A673 (cell line): ENCODE results near the gene SUPT20HL2.
"Not testable (repeated sequence)": the region's sequence is repeated elsewhere in the genome, so short reads cannot be mapped to it uniquely, and the experiment has no call there.

Source experiments
- EZH2 ChIP-seq: fragments of 200-600 bp; sonication (generic); IDR thresholded peaks from 2 replicates; pipeline ENCODE4 v1.6.1; 2017; ENCODE audit warnings: borderline replicate concordance, low read depth, mild to moderate bottlenecking, mixed read lengths, antibody characterized with exemption, low read length; ENCODE audit not compliant: poor library complexity, severe bottlenecking
- TF ChIP-seq, protein P1 (sequence below): fragments of 300-800, 200-600 bp; sonication (generic); conservative IDR thresholded peaks from 2 replicates; pipeline ENCODE4 v1.5.1; 2017; ENCODE audit warnings: low read depth, mild to moderate bottlenecking, antibody characterized with exemption, low read length, moderate library complexity, mixed read lengths

DNA sequence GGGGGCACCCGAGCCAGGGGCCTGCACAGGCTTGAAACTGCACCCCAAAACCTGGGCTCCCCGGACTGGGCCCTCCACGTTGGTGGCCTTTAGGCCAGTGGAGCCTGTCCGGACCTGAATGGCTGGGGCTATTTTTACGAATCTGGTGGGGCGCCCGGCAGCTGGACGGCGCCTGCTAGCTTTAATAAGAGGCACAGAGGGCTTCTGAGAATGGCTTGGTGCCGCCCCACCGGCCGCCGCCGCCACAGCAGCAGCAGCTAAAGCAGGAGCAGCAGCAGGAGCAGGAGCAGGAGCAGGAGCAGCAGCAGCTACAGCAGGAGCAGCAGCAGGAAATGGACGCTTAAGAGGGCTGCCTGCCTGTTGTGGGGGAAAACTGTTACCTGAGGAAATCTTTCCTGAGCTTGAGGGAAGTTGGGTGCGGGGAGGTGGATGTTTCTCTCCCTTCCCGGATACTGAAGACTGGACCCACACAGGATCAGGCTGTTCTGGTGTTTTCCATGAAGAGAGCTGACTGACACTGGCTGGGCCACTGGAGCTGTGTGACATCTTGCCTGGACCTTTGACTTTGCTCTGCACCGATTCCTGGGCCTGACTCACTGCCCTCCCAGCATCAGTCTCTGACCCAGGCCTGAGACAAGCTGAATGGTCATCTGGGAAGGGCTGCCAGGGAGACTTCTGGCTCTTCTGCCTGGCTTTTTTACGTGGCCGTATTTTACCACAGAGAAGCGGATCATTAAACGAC, 2.2 kb downstream of the SUPT20HL2 start:
- TF ChIP-seq EZH2, result not testable (repeated sequence)
- TF ChIP-seq, protein P1, sequence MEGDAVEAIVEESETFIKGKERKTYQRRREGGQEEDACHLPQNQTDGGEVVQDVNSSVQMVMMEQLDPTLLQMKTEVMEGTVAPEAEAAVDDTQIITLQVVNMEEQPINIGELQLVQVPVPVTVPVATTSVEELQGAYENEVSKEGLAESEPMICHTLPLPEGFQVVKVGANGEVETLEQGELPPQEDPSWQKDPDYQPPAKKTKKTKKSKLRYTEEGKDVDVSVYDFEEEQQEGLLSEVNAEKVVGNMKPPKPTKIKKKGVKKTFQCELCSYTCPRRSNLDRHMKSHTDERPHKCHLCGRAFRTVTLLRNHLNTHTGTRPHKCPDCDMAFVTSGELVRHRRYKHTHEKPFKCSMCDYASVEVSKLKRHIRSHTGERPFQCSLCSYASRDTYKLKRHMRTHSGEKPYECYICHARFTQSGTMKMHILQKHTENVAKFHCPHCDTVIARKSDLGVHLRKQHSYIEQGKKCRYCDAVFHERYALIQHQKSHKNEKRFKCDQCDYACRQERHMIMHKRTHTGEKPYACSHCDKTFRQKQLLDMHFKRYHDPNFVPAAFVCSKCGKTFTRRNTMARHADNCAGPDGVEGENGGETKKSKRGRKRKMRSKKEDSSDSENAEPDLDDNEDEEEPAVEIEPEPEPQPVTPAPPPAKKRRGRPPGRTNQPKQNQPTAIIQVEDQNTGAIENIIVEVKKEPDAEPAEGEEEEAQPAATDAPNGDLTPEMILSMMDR, result not testable (repeated sequence)
